Measurements from ENCODE around the gene EFNB1.

The EFNB1 gene

DNA sequence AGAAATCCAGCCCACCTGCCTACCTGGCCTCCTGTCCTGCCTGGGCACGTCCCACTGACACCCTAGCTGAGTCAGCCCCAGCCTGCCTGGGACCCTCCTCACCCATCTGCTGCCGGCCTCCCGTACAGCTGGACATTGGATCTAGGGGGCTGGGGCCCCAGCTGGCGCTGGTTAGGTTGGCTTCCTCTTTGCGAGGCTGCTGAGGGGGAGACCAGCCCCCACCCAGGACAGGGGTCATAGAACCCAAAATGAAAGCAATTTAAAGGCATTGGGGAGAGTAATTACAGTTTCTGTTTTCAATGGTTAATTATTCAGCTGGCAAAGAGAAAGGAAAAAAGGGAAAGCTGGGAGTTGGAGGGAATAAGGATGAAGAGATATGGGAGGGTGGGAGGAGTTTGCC, 15.8 kb downstream of the EFNB1 start:
- no peak for DNase-seq

DNA sequence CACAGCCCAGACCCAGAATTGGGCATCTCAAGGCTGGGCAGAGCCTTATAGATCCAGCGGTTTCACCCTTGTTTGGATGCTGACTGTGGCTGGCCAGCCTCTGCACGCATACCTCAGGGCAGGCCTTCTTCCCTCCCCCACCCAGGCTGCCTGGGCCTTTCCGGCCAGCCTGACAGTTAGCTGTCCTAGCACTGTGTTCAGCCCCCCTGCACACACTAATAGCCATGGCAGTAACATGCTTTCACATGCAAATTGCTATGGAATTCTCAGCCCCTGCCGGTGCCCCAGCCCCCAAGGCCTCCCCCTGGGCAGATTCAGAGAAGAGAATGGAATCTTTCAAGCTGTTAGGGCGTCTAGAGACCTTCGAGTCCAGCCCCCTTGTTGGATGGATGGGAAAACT, 17.7 kb downstream of the EFNB1 start:
- no peak for DNase-seq

DNA sequence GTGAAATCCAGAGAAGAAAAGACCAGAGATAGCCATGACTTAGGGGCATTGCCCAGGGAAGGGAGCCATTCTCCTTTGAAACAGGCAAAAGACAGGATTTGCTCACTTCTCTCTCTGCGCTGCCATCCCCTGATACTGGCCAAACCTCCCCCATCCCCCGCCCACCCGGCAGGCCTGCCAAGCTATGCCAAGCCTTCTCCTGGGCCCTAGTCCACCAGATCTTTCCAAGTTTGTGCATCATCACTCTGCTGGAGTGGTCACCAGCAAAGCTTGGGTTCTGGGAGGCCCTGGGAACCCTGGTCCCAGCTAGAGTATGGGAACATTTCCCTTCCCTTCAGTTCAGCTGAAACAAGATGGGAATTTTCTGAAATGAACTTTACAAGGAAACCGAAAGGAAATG, 18.4 kb downstream of the EFNB1 start:
- no peak for DNase-seq

DNA sequence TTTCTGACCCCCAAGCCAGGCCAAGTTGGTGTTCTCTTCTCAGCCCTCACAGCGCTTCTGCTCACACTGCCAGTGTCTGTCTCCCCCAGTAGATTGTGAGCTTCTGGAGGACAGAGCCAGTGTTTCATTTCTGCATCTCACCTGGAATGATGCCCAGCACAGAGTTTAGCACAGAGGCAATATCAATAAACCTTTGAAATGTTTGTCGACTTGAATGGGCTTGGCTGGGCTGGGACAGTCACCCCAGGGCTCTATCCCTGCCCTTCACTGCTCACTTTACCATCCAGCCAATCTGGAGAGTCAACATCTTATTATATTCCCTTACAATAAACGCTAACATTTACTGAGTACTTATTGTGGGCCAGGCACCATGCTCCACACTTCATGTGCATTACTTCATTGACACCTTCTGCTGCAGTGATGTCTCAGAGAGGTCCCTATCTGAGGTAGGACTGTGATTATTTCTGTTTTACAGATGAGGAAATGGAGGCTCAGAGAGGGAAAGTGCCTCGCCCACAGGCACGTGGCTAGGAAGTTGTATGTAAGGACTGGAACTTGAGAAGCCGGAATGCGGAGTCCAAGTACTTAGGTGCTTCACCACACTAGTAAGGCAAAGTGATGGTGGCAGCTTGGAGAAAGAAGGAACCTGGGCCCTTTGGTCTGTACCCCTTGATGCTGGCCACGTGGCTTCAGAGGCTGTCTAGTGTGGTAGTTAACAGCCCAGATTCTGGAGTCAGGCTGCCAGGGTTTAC, 19.5 kb downstream of the EFNB1 start:
- no peak for DNase-seq

DNA sequence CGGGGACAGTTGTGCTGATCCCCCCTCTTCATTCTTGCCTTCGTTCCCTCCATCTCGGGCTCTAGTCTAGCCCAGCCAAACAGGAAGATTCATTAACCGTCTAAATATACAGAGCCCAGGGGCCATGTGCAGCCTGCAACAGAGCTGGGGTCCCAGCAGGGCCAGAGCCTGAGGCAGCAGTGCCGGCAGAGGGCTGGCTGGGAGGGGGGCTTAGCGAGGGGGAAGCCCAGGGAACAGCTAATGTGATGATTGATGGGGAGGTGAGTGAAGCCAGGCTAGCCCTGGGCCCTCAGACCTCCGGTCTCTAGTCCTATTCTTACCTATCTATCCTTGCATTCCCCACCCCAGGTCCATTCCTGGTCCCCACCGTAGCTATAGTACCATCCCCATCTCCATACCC, 22.3 kb downstream of the EFNB1 start:
- no peak for DNase-seq

DNA sequence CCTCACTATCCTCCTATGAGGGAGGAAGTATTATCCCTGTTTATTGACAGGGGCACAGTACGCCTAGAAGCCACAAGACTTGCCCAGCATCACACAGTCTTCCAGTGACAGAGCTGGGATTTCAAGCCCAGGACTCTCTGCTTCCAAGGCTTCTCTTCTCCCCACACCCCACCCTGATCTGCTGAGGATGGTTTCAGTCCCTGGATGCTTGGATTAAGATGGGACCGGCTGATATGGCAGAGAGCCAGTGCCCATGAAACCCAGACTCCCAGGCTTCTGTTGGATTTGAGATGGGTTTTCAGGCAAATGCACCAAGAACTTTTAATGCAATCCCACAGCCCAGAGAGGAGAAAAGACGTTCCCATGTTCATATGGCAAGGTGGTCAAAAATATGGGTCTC, 23.2 kb downstream of the EFNB1 start:
- no peak for DNase-seq

DNA sequence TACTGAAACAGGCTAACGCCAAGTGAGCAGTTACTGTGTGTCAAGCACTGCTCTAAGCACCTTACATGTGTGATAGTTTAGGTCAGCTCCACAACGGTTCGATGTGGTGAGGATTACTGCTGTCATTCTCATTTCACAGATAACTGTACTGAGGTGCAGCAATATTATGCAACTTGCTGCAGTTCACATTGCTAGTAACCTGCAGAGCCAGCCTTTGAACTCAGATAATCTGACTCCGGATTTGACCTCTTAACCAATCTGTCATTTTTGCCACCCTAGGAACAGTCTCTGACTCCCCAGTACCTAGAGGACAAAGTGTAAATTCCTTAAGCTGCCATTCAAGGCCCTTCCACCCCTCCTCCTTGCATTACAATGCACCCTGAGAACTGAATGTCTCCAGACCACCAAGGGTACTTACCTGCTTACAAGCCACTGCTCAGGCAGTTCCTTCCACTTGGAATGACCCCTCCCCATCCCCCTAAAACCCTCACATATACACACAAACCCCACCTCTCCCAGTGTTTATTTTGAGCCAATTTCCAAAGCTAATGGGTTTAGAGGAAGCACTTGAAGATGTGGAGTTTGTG, 24.9 kb downstream of the EFNB1 start:
- no peak for DNase-seq

DNA sequence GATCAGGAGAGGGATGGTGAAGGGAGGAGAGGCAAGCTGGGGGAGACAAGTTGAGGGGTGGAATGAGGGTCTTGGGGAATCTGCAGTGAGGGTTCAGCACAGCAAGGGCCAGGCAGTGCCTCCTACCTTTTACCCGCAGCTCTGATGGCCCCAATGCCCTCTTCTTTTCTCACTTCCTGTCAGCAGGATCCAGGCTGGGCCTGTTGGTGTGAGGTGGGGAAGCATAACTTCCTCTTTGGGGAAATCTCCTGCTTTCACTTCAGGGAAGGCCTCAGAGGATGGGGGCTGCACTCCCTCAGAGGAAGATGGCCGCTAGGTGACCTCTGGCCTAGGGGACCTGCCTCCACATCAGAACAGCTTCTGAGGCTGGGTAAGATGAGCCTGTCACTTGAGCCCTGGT, 36.5 kb downstream of the EFNB1 start:
- DNase-seq = no peak

DNA sequence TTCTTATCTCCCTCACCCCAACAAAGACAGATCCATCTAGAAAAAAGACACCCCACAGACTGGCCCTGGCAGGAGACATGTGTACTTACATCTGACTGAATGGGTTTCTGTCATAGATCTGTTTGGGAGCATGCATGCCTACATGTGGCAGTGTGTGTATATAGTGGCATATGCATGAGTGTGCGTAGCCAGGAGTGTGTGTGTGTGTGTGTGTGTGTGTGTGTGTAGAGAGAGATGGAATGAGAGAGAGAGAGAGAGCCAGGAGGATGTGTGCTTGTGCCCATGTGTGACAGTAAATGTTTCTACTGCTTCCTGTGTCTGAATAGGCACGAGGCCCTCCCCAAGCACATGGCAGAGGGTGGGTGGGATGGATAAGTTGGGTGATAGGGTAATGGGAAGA, 37.1 kb downstream of the EFNB1 start:
- no peak for DNase-seq

DNA sequence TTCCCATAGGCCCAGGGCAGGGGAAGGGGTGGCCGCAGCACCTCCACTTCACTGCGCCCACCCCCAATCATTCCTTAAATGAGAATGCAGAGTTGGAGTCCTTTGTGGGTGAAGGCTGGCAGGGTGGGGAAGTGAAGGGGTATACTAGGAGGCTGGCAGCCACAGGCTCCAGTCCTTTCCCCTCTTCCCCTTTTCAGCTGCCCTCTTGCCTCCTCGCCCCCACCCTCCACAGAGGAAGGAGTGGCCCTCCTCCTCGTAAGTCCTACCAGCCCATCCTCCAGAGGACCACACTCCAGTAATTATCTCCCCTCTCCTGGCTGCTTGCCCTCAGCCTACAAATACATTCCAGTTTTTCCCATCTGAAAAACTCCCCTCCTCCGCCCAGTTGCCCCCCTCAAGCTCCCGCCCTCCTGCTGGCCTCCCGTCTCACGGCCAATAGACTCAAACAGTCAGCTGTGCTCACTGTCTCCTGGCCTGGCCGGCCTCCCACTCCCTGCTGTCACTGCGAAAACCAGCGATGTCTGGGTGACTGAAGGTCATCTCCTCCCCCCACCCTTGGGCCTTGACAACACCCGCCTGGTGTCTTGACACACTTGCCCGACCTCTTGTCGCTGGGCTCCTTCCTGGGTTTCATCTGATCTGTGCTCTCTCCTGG, 38.8 kb downstream of the EFNB1 start:
- DNase-seq = no peak

DNA sequence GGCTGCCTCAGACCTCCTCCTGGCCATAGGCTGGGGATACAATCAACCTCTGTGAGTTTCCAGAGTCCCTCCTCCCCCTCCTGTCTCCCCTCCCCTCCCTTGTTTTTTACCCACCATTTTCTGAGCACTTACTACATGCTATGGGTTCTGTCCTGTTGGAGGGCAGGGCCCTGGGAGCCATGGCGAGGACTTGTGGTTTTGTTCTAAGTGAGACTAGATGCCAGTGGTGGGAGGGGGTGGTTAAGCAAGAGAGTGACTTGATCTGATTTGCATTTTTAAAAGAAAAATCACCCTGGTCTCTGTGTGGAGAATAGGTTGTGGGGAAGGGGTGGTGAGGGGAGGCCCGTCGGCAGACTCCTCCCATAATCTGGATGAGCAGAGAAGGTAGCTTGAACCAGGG, 39.5 kb downstream of the EFNB1 start:
- DNase-seq = no peak

DNA sequence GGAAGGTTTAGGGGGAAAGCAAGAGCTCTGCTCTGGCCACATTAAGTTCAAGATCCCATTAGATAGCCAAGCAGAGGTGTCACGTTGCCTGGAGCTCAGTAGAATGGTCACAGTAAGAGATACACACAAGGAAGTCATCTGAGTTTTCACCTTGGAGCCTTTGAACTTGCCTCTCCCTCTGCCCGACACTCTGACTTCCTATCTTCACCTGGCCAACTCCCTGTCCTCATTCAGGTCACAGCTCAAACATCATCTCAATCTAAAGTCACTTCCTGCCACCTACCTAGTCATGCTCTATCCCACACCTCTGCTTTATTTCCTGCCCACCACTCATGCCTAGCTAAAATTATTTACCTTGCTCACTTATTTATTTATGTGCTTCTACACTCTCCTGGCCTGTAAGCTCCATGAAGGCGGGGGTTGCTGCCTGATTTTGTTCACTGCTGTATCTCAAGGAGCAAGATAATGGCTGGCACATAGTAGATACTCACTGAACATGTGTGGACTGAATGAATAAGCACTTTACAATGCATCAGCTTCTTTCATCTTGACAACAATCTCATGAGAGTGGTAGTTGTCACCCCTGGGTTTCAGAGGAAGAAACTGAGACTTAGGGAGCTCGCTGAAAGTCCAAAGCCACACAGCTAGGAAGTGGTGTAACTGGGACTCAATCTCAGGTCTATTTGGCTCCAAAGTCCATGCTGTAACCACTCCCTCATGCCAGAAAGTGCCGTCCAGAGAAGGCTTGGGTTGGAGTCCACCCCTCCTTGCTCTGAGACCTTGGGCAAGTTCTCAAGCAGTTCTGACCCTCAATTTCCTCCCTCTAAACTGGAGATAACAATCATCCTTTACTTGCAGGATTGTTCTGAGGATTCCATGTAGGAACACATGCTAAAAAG, 40.3 kb downstream of the EFNB1 start:
- no peak for DNase-seq

DNA sequence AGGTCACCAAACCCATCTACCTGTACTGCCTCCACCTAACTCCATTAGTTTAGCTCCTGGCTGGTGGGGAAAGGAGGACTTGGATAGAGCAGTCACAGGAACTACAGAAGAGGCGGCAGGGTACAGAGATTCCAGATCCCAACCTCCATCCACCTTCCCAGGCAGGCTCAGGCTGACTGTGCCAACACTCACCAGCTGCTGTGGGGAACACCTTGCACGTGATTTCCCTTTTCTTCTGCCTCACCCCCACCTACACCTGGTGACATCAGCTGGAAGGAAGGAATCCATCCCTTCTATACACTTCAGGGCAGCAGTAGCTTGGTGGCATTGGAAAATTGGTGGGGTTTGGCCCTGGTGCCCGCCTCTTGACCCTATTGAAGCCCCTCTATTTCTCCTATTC, 41.5 kb downstream of the EFNB1 start:
- no peak for DNase-seq

DNA sequence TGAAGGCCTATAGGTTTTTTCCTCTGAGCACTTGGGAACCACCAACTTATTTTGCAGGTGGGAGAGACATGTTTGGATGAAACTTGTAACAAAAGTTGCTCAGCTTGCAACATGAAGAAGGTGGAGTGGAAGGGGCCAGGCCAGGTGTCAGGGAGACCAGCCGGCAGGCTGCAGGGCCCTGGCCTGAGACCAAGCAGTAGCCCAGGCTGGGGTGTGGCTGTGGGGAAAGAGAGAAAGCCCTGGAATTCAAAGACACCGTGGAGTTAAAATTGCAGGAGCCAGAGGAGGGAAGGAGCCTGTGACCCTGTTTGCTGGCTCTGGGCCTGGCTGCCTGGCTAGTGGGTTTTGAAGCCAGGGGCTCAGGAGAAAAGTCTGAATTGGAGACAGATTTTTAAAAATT, 43.4 kb downstream of the EFNB1 start:
- no peak for DNase-seq

DNA sequence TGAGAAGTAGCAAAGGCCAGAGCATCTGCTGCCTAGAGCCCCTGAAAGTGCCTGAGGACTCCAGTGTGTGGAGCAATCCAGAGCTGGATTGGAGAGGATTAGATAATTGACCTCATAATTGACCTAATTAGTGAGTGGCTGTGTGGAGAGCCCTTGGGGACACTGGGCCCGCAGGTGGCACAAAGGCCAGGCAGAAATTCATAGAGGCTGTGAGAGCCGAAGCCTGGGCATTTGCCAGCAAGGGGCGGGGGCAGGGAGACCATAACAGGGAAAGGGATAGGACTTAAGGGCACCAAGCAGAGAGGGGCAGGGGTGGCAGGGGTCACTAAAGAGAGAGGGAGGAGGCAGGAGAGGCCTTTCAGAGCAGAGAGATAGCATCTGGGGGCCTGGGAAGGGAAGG, 45.3 kb downstream of the EFNB1 start:
- DNase-seq = no peak

DNA sequence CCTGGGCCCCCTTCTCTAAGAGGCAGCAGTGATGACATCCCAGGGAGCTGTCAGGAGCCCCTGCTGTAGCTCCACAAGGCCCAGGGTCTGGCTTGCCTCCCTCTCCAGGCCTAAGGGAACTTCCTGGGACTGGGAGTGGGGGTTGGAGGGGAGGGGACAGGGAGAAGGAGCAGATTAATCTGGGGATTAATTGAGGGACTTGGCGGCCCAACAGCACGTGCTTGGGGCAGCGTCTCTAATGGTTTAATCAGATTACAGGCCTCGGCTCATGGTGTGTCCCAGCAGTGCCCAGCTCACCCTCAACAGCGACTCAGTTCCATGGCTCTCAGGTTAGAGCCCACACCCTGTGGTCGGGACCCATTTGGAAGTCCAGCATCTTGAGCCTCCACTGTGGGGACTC, 47.9 kb downstream of the EFNB1 start:
- DNase-seq = no peak

DNA sequence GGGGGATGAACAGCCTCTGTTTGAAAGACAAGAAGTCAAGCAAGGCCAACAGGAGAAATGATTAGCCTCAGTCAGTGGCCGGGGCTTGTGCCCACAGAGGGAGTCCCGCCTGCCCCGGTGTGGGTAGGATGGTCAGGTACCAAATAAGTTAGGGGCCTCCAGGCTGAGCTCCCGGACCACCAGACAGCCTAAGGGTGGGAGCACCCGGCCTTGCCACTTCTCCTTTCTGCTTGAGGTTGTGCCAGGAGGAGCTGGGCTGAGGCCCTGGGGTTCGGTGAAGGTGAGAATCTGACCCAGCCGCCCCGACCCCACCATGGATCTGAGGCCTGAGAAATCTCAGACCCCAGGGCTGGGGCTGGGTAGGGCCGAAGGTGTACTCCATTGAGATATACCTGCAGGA, 48.8 kb downstream of the EFNB1 start:
- no peak for DNase-seq

DNA sequence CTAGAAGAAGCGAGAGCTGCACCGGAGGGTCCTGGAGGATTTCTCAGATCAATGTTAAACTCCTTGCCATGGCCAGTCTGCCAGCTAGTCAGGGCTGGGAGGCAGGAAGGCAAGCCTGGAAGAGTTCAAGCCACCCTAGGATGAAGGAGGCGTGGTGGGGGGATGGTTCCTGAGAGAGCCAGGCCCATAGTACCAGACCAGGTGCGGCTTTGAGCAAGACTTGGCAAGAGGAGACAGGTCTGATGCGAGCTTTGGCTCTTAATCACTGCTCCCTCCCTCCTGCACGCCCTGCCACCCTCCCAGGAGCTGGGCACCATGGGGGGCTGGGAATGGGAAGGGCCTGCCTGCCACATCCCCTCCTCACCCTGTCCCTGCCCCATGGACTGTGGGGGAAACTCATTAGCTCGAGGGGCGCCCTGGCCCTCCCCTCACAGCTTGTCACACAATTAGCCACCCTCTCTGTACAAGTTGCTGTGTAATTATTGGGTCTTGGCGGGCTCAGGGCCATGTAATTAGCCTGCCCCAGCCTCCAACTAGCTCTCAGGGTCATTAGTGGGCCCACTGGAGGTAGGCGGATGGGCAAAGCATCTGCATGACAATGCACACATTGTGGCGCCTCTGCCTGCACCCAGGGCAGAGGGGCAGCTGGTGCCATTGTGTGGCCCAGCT, 50.3 kb downstream of the EFNB1 start:
- DNase-seq = no peak

DNA sequence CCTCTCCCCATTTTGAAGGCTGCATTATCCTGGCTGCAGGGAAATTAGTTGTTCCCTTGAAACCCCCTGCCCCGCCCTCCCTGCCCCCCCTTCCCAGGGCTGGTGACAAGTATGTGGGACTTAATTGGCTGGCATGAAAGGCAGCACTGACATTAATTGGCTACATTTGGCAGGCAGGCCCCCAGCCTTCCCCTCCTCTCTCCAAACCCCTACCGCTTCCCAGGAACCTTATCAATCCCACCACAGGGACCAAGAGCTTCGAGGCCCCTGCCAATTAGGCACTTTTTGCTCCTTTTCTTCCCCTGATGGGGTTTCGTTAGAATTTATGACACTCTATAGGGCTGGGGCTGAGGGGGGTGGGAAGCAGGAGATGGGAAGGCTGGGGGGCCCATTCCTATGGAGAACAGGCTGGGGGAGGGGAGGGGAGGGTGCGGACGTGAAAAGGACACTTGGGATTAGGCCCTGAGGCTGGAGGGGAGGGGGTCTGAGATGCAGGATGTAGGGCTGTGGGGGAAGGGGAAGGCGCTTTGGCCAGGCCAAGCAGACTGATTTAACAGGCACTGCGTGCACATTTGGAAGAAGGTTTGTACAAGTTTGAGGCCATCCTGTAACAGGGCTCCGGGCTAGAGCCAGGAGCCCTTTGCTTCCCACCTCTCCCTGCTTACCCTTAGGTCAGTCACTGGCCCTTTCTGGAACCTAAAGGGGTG, 52.2 kb downstream of the EFNB1 start:
- no peak for DNase-seq

DNA sequence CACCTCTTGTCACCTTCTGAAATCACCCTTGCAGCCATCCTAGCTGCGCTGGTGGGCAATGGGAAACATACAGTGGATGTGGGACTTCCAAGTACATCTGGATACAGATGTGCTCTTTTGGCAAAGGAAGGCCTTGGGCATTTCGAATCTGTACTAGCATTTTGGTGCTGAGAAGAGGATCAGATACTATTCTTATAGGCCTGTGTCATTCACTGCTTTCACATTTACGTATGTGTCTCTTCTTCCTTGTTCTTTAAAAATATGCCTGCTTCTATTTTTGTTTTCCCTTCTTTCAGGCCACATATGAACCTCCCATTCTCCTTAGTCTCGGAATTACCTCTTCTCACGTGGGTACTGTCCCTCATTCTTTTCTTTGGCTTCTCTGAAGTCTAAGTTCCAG, 53.1 kb downstream of the EFNB1 start:
- DNase-seq = no peak

DNA sequence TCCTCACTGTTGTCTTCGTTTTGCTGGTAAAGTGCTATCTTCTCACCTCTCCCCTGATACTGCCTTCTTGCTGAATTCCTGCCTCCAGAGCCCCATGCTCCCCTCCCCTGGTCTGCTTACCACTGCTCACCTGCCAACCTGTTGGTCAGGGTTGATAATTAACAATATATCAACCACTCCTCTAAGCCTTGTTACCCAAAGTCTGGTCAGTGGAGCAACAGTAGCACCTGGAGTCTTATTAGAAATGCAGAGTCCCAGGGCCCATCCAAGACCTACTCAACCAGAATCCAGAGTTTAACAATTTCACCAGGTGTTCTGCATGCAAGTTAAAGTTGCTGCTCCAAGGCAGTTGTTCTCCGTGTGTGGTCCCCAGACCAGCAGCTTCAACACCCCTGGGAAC, 55.0 kb downstream of the EFNB1 start:
- DNase-seq = no peak

DNA sequence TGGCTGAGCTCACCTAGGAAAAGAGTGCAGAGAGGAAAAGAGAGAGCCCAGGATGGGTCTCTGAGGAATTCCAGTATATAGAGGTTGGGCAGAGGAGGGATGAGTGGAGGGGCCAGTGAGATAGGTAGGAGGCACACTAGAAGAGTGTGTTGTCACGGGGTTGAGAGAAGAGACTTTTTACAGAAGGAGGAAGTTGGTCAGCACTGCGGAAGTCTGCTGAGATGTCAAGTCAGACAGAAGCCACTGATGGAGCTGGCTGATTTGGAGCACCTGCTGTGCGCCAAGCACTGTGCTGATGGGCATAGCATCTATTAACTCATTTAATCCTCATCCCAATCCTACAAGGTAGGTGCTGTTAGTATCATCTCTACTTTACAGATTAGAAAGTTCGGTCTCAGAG, 60.4 kb downstream of the EFNB1 start:
- DNase-seq = no peak

Data from HCEC 1CT (cell line).